Smooth muscle cell (in vitro differentiated cells): ENCODE data around the gene CHST12. TPM values are rescaled to one million over a fixed set of nuclear protein-coding genes. Genes with fewer than 3 reads are reported as not detected.

Source experiments
- DNase-seq: peaks from one replicate; lab custom pipeline; 2025; ENCODE audit not compliant: unreplicated experiment; lab: John Stamatoyannopoulos, UW
- H2AFZ ChIP-seq: fragments of 200-600 bp; sonication (generic); 2 replicates; pipeline ENCODE4 v1.6.0; 2016; ENCODE audit warnings: antibody characterized with exemption, low read depth, mild to moderate bottlenecking
- H3F3A ChIP-seq: fragments of 200-600 bp; sonication (generic); 2 replicates; pipeline ENCODE4 v1.6.0; 2017; ENCODE audit warnings: antibody characterized with exemption, low read depth
- H3K27ac ChIP-seq: fragments of 200-600 bp; sonication (generic); 2 replicates; pipeline ENCODE4 v1.5.1; 2016; ENCODE audit warnings: low read depth, mild to moderate bottlenecking
- H3K27me3 ChIP-seq: fragments of 200-600 bp; sonication (generic); 2 replicates; pipeline ENCODE4 v1.6.1; 2016; ENCODE audit warnings: low read depth, mild to moderate bottlenecking
- H3K36me3 ChIP-seq: fragments of 200-600 bp; sonication (generic); 2 replicates; pipeline ENCODE4 v1.5.1; 2016; ENCODE audit warnings: low read depth
- H3K4me1 ChIP-seq: fragments of 200-600 bp; sonication (generic); 2 replicates; pipeline ENCODE4 v1.5.1; 2016; ENCODE audit warnings: low read depth
- H3K4me2 ChIP-seq: fragments of 200-600 bp; sonication (generic); 2 replicates; pipeline ENCODE4 v1.6.0; 2016; ENCODE audit warnings: mild to moderate bottlenecking
- H3K4me3 ChIP-seq: fragments of 200-600 bp; sonication (generic); 2 replicates; pipeline ENCODE4 v1.5.1; 2016; ENCODE audit warnings: mild to moderate bottlenecking
- H3K79me2 ChIP-seq: fragments of 200-600 bp; sonication (generic); 2 replicates; pipeline ENCODE4 v1.6.0; 2016; ENCODE audit warnings: low read depth, mild to moderate bottlenecking
- H3K9ac ChIP-seq: fragments of 200-600 bp; sonication (generic); 2 replicates; pipeline ENCODE4 v1.6.0; 2016; ENCODE audit warnings: low read depth
- H3K9me3 ChIP-seq: fragments of 200-600 bp; sonication (generic); replicated peaks from 2 replicates; pipeline ENCODE4 v1.5.1; 2016; ENCODE audit warnings: low read depth
- H4K20me1 ChIP-seq: fragments of 200-600 bp; sonication (generic); 2 replicates; pipeline ENCODE4 v1.6.0; 2016; ENCODE audit warnings: low read depth
- CTCF ChIP-seq: fragments of 200-600 bp; sonication (generic); IDR thresholded peaks from 2 replicates; pipeline ENCODE4 v1.5.1; 2017; ENCODE audit warnings: borderline replicate concordance, mild to moderate bottlenecking, antibody characterized with exemption; ENCODE audit not compliant: insufficient read depth, poor library complexity, severe bottlenecking
- WGBS: methylation state at CpG from one replicate; pipeline ENCODE4 v1.1.7; 2016; ENCODE audit warnings: low lambda C conversion rate; 5-methylcytosine and 5-hydroxymethylcytosine counted together
- polyA plus RNA-seq: library from polyadenylated mRNA; unstranded; fragments of >200 nt; fragmentation: Nextera tagmentation; extraction: Ambion mirVana; gene quantifications from 2 replicates; pipeline ENCODE4 v1.2.1, GENCODE V29; 2016
- total RNA-seq: library from RNA; depleted of rRNA; stranded (reverse); fragments of >200 nt; gene quantifications from 2 replicates; pipeline ENCODE4 v1.2.3, GENCODE V29; 2014

Gene CHST12
- total and polyA plus RNA-seq, 2 experiments from 2014 or later: 10.1 to 19.7 TPM

GRCh38 chr7:2438186-2438585, 34.8 kb downstream of the CHST12 start:
- Histone ChIP-seq H3K79me2 (no peaks in the 10 kb centered on the region), H3K4me3 (no peak overlapping the region), H3K9me3 (no peaks in the 10 kb centered on the region), H3F3A (no peaks in the 10 kb centered on the region), H3K36me3 (no peaks in the 10 kb centered on the region), H4K20me1 (peaks cover 7% of the 10 kb centered on the region), H3K27ac (no peak overlapping the region), H3K4me2 (no peak overlapping the region), H3K9ac (no peak overlapping the region), H3K27me3 (no peaks in the 10 kb centered on the region), H2AFZ (no peak overlapping the region), H3K4me1 (no peaks in the 10 kb centered on the region)
- DNase-seq: no peak
- no peak for TF ChIP-seq CTCF
- WGBS: 92% methylated on average over 7 of the region's 7 CpGs

- H2AFZ ChIP-seq: no peak overlapping the region
- 92% methylated on average over 12 of the region's 13 CpGs for WGBS
Observed at GRCh38 chr7:2438775-2439174, 35.4 kb downstream of the CHST12 start.

GRCh38 chr7:2440608-2441245, 37.3 kb downstream of the CHST12 start:
- H3F3A ChIP-seq: no peaks in the 10 kb centered on the region
- no peaks in the 10 kb centered on the region for H4K20me1 ChIP-seq
- no peaks in the 10 kb centered on the region for H3K36me3 ChIP-seq
- TF ChIP-seq CTCF: no peak
- no peaks in the 10 kb centered on the region for H3K9me3 ChIP-seq
- no peak overlapping the region for H3K27ac ChIP-seq
- DNase-seq: no peak
- no peak overlapping the region for H3K4me2 ChIP-seq
- H3K4me1 ChIP-seq: no peaks in the 10 kb centered on the region
- no peaks in the 10 kb centered on the region for H3K79me2 ChIP-seq
- H3K4me3 ChIP-seq: no peak overlapping the region
- WGBS: 76% methylated on average over 21 of the region's 21 CpGs
- H2AFZ ChIP-seq: no peak overlapping the region
- H3K27me3 ChIP-seq: no peaks in the 10 kb centered on the region
- no peak overlapping the region for H3K9ac ChIP-seq

More at GRCh38 chr7:2438775-2439174, 35.4 kb downstream of the CHST12 start:
- no peak for TF ChIP-seq CTCF
- Histone ChIP-seq H4K20me1 (peaks cover 7% of the 10 kb centered on the region), H3K4me3 (no peak overlapping the region), H3K4me2 (no peak overlapping the region), H3K27me3 (no peaks in the 10 kb centered on the region), H3F3A (no peaks in the 10 kb centered on the region), H3K9me3 (no peaks in the 10 kb centered on the region), H3K36me3 (no peaks in the 10 kb centered on the region), H3K79me2 (no peaks in the 10 kb centered on the region), H3K9ac (no peak overlapping the region), H3K27ac (no peak overlapping the region), H3K4me1 (no peaks in the 10 kb centered on the region)
- DNase-seq: no peak
